ENCODE results near the gene CCDC9B.

CCDC9B gene

DNA sequence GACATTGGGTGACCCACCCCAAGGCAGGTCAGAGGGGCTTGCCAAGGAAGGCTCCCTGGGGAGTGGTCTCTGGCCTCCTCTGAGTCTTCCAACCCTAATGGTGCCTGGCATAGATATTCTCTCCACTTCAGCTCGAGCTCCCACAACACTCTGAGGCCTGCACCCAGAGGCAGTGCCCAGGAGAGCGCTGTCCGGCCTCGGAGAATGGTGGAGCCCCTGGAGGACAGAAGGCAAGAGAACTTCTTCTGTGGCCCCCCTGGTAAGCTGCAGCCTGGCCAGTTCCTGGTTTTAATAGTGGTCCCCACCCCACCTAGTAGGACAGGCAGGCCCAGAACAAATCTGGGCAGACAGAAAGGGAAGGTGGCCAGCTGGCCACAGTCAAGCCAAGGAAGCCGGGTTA lies 24.3 kb upstream of the CCDC9B start:
- no peak for DNase-seq

- DNase-seq: peak; percentile 58
Observed at GRCh38 chr15:40364251-40364650, 23.5 kb upstream of the CCDC9B start.

- DNase-seq: no peak
Observed at GRCh38 chr15:40363611-40364010, 22.9 kb upstream of the CCDC9B start.

DNA sequence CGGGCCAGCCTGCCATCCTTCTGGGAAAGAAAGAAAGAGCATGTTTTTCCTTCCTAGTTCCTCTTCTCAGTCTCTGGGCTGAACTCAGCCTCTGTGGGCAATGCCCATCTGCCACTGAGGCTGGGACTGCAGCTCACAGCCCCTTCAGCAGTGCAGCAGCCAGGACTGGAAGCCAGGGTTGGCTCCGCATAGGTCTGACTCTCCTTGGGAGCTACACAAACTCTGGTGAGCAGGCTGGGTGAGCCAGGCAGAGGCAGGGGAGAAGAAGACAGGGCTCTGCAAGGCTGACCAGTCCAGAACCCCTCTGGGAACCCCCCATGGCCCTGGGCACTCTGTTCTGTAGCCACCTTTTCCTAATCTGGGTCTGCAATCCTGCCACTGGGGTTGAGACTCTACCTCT lies 20.9 kb upstream of the CCDC9B start:
- DNase-seq: no peak

GRCh38 chr15:40360015-40360414 lies 19.3 kb upstream of the CCDC9B start:
- DNase-seq: no peak

DNA sequence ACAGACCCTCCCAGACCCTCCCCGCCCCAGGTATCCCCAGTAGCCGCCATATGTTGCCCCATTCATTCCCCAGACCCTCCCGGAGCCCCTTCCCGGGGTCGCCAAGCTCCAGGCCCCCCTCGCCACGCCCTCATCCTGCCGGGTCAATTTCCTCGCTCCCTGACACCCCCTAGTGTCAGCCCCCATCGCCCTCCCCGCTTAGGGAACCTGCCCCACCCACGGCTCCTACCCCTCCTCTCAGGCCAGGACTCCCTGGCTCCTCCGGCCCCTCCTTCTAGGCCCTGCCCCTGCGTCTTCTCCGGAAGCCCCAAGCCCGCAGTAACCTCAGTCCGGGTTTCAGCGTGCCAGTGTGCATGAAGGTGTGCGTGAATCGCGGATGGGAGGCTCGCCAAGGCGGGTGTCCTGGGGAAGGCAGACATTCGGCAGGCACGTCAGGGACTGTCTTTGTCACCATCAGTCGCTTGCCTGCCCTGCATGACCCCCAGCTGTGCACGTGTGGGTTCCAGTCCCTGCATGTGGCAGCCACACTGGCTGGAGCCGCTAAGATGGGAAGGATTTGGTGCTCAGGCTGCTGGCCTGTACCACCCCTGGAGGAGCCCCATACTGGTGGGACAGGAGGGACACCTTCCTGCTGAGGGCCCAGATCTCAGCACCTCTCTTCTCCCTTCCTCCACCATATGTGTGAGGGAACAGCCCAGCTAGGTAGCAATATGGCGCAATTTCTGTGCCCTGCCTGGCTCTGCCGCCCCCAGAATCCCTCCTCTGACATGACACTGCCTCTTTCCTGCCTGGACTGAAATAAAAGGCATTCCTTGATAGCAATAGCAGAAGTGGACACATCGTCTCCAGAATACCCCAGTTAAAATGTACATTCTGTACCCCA lies 18.0 kb upstream of the CCDC9B start:
- DNase-seq: no peak

DNA sequence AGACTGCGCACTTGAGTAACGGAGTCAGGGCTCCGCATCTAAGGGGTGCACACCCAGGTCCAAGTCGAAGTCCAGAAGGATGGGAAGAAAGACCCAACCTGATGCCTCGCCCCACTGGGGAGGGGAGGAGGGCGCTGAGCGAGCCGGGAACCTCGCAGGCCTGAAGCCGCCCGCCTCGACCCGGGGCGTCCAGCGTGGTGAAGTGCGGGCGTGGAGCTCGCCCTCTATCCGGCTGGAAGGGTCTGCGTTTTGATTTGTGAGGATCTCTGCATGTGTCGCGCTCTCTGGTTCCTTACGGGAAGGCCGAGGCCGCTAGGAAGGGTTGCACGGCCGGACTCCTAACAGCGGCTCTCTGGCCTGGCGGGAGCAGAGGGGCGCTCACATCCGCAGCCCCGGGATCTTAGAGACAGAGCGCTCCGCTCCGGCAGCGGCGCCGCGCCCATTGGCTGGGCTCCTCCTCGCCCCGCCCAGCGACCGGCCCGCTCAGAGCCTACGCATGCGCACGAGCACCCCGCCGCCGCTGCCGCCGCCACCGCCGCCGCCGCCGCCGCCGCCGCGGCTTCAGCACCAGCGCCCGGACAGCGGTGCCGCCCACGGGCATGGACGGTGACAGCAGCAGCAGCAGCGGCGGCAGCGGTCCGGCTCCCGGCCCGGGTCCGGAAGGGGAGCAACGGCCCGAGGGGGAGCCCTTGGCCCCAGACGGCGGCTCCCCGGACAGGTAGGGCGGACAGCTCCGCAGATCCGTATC lies 17.2 kb upstream of the CCDC9B start, which contains the start of gene DISP2:
Gene DISP2, plus strand, starts transcription at position 497 of the 748 bp plus-strand sequence. Its CDS starts 103 bp downstream, at position 600.
- peak; percentile 93 for DNase-seq

GRCh38 chr15:40357246-40357645 lies 16.5 kb upstream of the CCDC9B start:
- no peak for DNase-seq

DNA sequence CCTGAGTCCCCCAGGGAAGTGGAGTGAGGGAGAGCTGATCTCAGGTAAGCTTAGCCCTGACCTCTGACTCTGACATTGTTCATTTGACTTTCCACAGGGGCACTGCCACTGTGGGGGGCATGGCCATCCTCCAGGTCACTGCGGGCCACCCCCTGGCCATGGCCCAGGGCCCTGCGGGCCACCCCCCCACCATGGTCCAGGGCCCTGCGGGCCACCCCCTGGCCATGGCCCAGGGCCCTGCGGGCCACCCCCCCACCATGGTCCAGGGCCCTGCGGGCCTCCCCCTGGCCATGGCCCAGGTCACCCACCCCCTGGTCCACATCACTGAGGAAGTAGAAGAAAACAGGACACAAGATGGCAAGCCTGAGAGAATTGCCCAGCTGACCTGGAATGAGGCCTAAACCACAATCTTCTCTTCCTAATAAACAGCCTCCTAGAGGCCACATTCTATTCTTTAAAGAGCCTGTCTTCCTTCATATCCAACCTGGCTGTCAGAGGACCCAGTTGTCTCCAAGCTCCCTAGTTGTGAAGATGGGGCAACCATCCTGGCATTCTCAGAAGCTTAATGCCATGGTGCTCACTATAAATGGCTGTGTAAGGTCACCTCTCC lies 15.3 kb upstream of the CCDC9B start:
- no peak for DNase-seq

GRCh38 chr15:40354408-40355171 lies 13.9 kb upstream of the CCDC9B start:
- DNase-seq: peak; percentile 73

GRCh38 chr15:40353697-40354096 lies 13.0 kb upstream of the CCDC9B start:
- DNase-seq: no peak

- no peak for DNase-seq
Observed at GRCh38 chr15:40352281-40352901, 11.7 kb upstream of the CCDC9B start.

DNA sequence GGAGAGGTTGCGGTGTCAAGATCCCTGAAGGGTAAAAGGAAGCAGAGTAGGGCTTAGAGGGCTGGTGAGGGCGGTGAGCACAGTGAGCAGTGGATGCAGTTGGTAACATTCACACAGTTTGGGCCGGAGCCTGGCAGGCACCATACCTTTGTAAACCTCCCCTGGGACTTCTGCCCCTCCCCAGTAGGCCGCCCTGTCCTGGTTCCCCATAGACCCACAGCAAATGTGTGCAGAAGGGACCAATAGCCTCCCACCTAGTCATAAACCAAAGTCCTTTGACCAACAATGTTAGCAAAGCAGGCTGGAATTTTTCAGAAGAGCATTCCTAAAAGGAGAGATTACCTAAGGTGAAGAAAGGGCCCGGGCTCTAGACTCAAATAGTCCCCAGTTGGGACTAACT lies 8.4 kb upstream of the CCDC9B start:
- DNase-seq: no peak

GRCh38 chr15:40348474-40348870 lies 7.7 kb upstream of the CCDC9B start:
- DNase-seq: peak; percentile 53

DNA sequence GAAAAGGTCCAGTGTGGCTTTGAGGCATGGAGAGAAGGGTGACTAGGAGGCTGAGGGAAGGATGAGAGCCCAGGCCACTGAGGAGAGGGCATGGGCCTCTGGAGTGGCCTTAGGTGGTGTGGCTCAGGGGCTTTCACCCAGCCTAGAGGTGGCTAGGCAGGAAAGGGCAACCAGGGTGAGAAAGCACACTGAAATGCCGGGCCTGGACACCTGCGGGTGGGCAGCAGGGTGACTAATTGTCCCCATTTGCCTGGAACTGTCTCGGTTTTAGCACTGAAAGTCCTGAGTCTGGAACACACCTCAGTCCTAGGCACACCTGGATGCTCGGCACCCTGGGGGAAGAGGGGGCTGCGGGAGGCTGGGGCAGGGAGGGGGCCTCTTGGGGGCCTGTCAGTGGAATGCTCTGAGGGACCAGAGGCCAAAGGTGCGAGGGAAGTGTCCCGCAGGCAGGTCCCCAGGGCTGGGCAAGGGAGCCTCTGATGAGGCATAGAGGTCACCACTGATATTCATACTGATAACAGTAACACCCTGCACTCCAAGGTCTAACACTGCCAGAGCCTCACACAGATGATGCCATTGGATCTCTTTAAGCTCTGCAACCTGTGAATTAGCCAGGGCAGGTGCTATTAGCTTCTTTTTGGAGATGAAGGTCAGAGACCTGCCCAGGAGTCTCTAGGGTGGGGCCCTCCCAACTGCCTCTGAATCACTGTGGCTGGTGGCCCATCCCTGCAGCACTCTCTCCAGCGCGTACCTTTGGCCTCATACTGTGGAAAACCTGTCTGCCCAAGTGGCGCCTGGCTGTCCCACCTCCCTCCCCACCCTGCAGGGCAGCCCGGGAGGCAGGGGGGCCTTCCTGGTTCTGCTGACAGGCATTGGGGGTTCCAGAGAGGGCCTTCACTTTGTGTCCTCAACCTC lies 7.1 kb upstream of the CCDC9B start:
- DNase-seq: no peak

- no peak for DNase-seq
Observed at GRCh38 chr15:40346579-40347558, 6.1 kb upstream of the CCDC9B start.

- no peak for DNase-seq
Observed at GRCh38 chr15:40345867-40346578, 5.3 kb upstream of the CCDC9B start.

DNA sequence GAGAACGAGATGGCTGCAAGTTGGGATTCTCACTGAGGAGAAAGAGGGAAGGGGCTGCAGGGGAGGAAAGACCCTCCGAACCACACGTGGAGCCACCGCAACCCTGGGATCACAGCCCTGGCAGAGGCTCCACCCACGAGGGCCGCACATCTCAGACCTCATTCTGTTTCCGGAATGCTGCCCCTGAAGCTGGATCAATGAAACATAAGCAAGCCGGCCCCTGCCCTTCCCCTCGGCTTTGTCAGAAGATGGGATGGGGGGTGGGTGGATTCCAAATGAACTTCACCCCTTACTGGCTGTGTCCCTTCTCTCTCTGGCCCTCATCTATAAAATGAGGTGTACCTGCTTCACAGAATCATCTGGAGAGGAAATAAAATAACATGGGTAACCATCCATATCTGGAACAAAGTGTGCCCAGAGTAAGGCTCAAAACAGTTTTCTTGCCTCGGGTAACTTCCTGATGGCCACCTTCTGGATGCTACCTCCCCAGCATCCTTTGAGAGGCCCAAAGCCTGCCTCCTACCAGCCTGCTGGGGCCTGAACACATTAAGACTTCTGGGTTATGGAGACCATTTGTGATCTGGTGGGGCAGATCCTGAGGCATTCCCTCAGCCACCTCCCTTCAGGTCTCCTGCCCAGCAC lies 4.6 kb upstream of the CCDC9B start:
- no peak for DNase-seq

DNA sequence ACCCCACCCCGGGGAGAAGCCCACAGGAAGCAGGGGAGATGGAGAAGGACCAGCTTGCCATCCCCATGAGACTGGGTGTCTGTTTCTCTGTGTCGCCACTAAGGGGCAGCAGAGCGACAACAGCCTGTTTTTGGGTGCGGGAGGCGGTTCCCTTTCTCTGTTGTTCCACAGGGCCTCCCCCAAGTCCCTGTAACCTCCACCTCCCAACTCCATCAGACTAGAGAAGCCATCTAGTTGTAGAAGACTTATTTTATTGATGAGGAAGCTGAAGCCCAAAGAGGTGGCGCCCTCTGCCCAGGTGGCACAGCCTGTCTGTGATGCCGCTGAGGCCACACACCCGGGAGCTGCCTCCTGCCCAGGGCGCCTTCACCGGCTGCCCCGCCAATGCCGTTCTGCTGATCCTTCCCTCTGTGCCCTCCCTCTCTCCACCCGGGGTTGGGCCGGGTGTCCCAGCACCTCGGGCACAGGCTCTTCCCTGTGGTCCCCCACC lies 3.9 kb upstream of the CCDC9B start:
- DNase-seq: peak; percentile 89
